ENCODE results near the gene TOX3.

DNA sequence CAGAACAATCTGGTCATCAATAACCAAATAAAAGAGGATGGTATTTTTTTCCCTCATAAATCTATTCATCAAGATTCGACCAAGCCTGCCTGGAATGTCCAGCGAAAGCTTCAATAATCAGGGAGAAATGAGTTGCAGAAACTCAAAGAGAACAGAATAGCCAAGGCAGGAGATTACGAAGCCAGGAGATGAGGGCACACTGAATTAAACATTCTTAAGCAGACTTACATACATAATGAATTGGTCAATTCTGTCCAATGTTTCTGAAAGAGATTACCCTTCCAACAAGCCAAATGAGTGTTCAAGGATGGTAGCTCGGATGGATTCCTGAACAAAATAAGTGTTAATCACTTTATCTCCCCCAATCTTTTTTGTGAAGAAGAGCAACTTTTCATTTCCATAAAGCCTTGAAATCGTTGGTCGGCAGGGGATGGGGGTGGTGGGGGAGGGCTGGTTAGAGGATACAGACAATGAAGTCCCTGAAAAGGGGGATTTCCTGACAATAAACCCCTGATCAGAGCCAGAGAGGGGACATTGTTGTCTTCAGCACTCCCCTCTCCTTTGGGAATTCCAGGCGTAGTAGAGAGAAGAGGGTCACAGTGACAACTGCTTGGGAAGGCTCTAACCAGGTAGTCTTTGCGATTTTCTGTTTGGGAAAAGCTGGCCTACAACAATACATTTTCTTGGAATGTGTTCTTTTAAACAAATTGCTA lies 20.7 kb downstream of the TOX3 start:
- TF ChIP-seq, protein P1, sequence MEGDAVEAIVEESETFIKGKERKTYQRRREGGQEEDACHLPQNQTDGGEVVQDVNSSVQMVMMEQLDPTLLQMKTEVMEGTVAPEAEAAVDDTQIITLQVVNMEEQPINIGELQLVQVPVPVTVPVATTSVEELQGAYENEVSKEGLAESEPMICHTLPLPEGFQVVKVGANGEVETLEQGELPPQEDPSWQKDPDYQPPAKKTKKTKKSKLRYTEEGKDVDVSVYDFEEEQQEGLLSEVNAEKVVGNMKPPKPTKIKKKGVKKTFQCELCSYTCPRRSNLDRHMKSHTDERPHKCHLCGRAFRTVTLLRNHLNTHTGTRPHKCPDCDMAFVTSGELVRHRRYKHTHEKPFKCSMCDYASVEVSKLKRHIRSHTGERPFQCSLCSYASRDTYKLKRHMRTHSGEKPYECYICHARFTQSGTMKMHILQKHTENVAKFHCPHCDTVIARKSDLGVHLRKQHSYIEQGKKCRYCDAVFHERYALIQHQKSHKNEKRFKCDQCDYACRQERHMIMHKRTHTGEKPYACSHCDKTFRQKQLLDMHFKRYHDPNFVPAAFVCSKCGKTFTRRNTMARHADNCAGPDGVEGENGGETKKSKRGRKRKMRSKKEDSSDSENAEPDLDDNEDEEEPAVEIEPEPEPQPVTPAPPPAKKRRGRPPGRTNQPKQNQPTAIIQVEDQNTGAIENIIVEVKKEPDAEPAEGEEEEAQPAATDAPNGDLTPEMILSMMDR (IDR thresholded peaks at IDR 0.05 in 4 of 5, conservative IDR thresholded peaks at IDR 0.05 in 1 of 5) = no peak
- no peak for TF ChIP-seq POLR2A (IDR thresholded peaks at IDR 0.05)

All from gastrocnemius medialis (tissue), 4 donors.